Embryonic facial prominence (tissue), 1 donor: Measurements from ENCODE around the gene LUC7L.

ENCODE experiments used
- DNase-seq: peaks from one replicate; pipeline ENCODE4 v3.0.0-alpha.2; 2016; ENCODE audit errors: extremely low spot score

LUC7L gene

DNA sequence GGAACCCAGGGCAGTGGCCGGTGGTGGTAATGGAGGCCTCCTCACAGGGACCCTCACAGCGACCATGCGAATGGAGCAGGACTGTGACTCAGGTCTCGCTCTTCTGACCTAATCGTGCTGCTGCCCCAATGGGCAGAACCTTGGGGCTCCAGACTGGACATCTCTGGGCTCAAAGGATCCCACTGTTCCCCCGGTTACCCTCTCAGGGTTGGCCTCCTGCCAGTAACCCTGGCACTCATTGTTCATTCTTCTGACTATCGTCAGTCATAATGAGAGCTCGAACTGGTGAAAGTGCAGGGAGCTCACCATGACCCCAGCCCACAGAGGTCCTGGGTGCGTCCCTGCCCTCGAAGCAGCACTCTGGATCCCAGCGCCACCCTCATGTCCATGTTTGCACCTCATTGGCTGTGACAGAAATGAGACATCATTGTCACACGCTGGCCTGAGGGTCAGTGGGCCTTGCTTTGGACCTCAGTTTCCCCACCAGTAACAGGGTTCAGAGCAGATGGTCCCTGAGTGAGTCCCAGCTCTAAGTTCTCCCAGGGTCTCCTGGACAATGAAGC lies 86.8 kb downstream of the LUC7L start:
- DNase-seq: no peak

DNA sequence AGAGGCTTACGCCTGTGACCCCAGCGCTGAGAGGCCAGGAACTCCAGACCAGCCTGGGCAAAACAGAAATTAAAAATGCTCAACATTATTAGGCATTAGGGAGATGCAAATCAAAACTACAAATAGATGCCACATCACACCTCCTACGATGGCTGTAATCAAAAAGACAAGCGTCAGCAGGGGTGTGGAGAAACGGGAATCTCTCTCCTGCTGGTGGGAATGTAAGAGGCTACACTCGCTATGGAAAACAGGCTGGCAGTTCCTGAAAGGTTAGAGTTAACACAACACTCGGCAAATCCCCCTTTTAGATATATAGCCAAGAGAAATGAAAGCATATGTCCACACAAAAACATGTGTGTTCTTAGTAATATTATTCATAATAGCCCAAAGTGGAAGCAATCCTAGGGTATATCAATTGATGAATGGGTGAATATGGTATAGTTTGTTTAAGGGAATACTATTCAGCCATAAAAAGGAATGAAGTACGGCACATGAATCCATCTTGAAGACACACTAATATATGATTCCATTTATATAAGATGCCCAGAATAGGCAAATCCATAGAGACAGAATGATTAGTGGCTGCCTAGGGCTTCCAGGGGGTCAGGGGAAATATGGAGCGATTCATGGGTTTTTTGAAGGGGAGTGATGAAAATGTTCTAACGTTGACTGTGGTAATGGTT lies 88.9 kb downstream of the LUC7L start:
- no peak for DNase-seq
